ENCODE measurements around the gene SLC2A4. TPM values are rescaled to one million over a fixed set of nuclear protein-coding genes. Genes with fewer than 3 reads are reported as not detected.
"Not testable (repeated sequence)": the region's sequence is repeated elsewhere in the genome, so short reads cannot be mapped to it uniquely, and the experiment has no call there.

The SLC2A4 gene
- polyA plus RNA-seq, 4 donors: 1.8 to 2.9 (median 2.5) TPM

DNA sequence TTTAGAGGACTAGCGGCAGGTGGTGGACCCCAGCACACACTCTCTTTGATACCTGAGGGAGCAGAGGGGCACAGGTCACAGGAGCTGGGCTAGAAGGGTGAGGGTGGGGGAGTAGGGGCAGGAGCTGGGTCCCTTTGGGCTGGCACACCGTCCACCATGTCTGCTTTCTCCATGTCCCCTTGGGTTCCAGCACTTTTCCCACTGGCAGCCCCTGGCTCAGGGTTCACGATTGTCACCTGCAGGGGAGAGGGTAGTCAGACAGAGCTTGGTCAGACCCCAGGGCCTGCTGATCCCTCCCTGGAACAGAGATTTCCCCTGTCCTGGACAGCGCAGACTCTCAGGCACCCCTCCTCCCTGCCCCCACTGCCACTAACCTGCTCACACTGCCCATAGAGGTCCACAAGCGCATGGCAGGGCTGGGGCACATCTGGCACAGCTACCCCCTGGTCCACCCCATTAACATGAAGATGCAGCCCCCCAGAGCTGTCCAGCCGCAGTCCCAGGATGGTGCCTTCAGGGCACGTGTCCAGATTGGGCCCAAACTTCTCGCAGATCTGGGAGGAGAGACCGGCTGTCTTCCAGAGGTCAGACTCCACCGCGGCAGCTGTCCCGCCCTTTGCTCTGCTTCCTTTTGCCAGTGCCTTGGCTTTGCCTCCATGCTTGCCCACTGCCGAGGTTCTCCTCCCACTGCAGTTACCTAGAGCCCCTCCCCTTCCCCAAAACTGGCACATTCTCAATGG is 36.8 kb downstream of the SLC2A4 start:
- DNase-seq (ENCODE audit: low read depth in 4 of 4, low spot score in 3 of 4): no peak

GRCh38 chr17:7321466-7321865 is 39.9 kb downstream of the SLC2A4 start:
- no peak for DNase-seq (ENCODE audit: low read depth in 4 of 4, low spot score in 3 of 4)

- no peak for DNase-seq (ENCODE audit: low read depth in 4 of 4, low spot score in 3 of 4)
Observed at GRCh38 chr17:7322520-7323194, 41.1 kb downstream of the SLC2A4 start.

DNA sequence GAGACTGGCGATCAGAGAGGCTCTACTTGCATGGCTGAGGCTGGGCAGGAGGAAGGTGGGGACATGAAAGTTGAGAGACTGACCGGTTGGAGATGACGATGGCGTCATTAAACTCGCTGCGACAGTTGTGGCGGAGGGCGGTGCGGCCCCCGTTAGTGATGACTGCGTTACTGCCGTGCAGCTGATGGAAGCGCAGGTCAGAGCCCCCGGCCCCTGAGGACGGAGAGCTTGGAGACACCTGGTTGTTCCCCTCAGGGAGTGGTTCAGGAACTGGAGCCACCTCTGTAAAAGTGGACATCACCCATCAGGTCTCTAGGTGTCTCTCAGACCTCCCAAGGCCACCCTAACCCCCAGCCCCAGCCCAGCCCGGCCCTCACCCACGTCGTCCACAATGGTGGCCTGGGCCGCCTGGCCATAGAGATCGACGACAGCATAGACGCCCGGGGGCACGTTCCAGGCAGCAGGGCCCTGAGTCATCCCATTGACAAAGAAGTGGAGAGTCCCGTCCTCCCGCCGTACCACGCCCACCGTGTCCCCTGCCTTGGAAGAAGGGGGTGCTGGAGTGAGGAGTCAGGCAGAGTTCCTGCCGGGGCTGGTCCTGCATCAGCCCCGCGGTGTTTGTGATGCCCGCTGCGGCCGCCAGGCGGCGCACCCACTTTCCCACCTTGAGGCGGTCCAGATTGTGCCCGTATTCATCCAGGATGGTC is 42.4 kb downstream of the SLC2A4 start:
- no peak for DNase-seq (ENCODE audit: low read depth in 4 of 4, low spot score in 3 of 4)

DNA sequence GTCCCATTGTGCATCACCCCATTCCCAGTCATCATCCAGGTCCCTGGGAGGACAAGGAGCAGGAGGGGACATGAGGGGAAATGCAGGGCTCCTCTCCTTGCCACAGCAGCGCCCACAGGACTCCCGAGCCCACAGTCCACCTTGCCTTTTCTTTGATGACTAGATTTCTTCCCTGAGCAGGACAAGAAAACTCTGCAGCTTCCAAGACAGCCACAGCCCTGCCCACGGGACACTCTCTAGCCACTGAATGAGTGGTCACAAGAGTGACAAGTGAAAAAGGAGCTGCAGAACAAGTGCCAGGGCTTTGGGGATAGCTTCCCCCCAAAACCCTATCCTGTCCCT is 42.9 kb downstream of the SLC2A4 start:
- no peak for DNase-seq (ENCODE audit: low read depth in 4 of 4, low spot score in 3 of 4)

- no peak for DNase-seq (ENCODE audit: low read depth in 4 of 4, low spot score in 3 of 4)
Observed at GRCh38 chr17:7325031-7325528, 43.6 kb downstream of the SLC2A4 start.

GRCh38 chr17:7326186-7326585 is 44.7 kb downstream of the SLC2A4 start:
- DNase-seq (ENCODE audit: low read depth in 4 of 4, low spot score in 3 of 4): no peak

DNA sequence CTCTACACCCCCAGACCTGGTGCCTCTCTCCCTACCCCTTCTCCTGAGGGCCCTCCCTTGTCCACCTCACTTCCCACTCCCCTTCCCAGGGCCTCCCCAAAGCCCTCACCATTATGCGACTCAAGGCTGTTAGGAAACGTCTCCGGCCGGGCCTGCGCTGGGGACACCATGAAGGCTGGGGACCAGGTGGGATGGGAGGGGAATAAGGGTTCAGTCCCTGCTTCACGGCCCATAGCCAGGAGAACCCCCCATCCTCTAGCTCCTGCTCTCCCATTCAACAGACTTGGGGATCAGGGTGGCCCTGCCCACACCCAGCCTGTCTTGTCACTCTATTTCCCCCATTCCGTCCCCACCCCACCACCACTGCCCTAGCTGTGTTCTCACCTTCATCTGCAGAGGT is 45.5 kb downstream of the SLC2A4 start:
- no peak for DNase-seq (ENCODE audit: low read depth in 4 of 4, low spot score in 3 of 4)

- DNase-seq (ENCODE audit: low read depth in 4 of 4, low spot score in 3 of 4): no peak
Observed at GRCh38 chr17:7327501-7327900, 46.0 kb downstream of the SLC2A4 start.

DNA sequence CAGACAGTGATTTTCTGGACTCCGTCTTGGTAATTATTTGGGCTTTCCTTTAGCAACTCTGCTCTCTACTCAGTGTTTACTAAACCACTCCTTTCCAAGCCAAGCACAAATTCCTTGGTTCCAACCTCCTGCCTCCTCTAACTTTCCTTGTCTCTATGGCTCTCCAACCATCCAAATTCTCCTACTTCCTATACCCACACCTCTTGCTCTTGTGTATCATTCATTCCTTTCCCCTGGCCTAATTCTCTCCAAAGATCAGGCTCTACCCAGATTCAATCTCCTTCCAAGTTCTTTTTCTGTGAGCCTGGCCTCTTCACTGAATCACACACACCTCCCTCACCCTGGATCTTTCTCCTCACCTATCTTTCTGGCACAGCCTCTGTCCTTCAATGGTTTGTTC is 46.5 kb downstream of the SLC2A4 start:
- no peak for DNase-seq (ENCODE audit: low read depth in 4 of 4, low spot score in 3 of 4)

DNA sequence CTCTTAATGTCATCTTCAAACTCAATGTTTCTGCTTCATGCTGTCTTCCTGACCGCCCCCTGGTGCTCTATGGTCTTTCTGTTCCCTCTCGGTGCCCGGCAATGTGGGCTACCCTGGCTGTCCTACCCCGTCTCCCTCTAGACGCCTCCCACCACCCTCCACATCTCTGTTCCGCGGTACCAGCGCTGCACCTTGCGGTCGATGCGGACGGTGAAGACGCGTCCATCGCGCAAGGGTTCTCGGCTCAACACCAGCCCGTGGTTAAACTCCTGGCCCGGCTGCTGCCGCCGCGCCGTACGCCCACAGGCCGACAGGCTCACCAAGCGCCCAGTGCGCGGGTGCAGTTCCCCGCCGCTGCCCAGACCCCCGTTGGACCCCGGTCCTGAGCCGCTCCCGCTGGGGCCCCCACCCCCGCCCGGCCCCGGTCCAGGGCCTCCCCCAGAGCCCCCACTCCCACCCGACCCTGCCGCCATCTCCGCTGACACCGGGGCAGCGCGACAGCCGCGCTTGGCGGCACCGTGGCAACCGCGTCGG is 47.4 kb downstream of the SLC2A4 start, which contains the start of gene NEURL4:
Gene NEURL4 (minus strand): TSS at position 496 of the 534 bp plus-strand sequence. CDS start 23 bp downstream, at position 473.
- no peak for DNase-seq (ENCODE audit: low read depth in 4 of 4, low spot score in 3 of 4)

DNA sequence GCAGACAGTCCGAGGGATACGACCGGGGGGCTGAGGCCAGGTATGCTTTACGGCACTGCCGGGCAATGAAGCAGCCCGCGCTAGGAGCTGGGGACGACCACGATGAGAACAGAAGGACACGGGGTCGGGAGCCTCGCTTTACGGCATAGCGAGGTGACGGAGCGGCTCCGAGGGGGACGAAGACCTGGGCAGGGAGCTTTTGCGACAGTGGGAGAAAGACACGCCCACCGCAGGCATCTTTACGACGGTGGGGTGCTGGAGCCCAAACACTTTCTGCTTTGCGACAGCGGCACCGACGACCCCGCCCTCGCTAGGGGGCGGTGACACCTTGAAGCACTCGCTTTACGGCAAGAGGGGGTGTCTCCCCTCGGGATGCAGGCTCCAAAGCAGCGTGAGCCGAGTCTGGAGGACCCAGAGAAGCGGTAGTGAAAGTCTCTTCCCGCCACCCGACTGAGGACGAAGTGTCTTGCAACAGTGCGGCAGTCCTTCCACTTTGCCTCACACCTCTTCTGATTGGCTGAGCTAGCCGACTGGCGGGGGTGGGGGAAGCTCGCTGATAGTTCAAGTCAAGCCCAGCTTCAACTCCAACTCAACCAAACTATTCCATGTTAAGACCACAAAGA is 48.0 kb downstream of the SLC2A4 start:
- DNase-seq (ENCODE audit: low read depth in 4 of 4, low spot score in 3 of 4): peak; percentile 97 to 99 (median 98)

- DNase-seq (ENCODE audit: low read depth in 4 of 4, low spot score in 3 of 4): peak in 2 of 4 donors; percentile 77 to 78
Observed at GRCh38 chr17:7329997-7330637, 48.6 kb downstream of the SLC2A4 start.

DNA sequence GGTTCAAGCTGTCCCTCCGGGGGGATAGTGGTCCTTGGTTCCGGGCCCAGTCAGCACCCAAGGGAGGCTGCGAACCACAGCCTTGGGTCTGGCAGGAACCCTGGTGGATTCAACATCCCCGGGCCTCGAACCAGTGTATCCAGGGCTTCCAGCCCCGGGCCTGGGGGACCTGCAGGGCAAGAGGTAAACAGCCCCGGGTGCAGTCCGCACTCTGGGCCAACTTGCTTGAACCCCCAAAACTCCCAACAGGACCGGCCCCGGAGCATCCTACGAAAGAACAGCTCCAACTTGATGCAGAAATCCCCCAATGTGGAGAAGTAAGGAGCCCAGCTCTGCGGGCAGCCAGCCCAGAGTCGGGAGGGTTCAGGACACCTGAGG is 49.1 kb downstream of the SLC2A4 start:
- no peak for DNase-seq (ENCODE audit: low read depth in 4 of 4, low spot score in 3 of 4)

DNA sequence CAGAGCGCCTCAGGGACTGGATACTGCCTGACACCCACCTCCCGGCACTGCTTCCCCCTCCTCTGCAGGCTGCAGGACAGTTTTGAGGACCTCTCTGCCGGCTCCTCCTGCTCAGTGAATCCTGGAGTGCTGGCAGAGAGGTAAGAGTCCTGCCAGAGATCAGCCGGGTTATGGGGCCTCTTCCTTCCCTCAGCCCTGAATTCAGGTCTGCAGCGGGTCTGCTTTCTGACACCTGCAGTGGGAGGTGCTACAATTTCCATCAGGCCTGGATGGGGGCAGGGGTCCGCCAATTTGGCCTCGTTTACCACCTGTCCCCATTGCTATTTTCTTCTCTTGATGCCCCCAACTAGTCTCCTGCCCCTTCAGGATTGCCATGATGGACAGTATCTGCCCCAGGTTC is 50.6 kb downstream of the SLC2A4 start:
- no peak for DNase-seq (ENCODE audit: low read depth in 4 of 4, low spot score in 3 of 4)

GRCh38 chr17:7332600-7333069 is 51.1 kb downstream of the SLC2A4 start:
- not testable (repeated sequence) for DNase-seq (ENCODE audit: low read depth in 4 of 4, low spot score in 3 of 4)

GRCh38 chr17:7334938-7335538 is 53.5 kb downstream of the SLC2A4 start:
- no peak for DNase-seq (ENCODE audit: low read depth in 4 of 4, low spot score in 3 of 4)

DNA sequence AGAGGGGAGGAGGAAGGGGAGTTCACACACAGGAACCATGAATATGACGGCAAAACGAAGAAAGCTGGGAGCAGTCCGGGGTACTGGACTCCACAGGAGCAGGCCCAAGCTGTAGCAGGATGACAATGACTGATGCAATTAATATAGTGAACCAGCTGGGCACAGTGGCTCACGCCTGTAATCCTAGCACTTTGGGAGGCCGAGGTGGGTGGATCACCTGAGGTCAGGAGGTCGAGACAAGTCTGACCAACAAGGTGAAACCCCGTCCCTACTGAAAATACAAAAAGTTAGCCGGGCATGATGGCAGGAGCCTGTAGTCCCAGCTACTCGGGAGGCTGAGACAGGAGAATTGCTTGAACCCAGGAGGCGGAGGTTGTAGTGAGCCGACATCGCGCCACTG is 54.2 kb downstream of the SLC2A4 start:
- not testable (repeated sequence) for DNase-seq (ENCODE audit: low read depth in 4 of 4, low spot score in 3 of 4)

GRCh38 chr17:7336240-7337175 is 55.0 kb downstream of the SLC2A4 start, which contains the start of gene ACAP1:
ACAP1 (plus strand) TSS chr17:7336529; CDS start chr17:7336735, 206 bp downstream.
- no peak for DNase-seq (ENCODE audit: low read depth in 4 of 4, low spot score in 3 of 4)
